Measurements from ENCODE around the gene F2RL3.

DNA sequence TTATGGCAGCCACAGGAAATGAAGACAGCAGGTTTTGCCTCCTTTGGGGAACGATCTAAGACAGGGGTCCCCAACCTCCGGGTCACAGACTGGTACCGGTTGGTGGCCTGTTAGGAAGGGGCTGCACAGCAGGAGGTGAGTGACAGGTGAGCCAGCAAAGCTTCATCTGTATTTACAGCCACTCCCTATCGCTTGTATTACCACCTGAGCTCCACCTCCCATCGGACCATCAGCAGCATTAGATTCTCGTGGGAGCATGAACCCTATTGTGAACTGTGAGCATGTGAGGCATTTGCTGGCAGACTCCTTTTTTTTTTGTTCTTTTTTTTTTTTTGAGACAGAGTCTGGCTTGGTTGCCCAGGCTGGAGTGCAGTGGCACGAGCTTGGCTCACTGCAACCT is 22.2 kb downstream of the F2RL3 start:
- TF ChIP-seq SNAI2 (CRISPR knock-in tag; IDR thresholded peaks at IDR 0.05), result no peak
- no peak for TF ChIP-seq ZFP30 (CRISPR knock-in tag; IDR thresholded peaks at IDR 0.05)
- TF ChIP-seq BACH2 (CRISPR knock-in tag; IDR thresholded peaks at IDR 0.05; ENCODE audit: borderline replicate concordance), result no peak
- TF ChIP-seq, protein P1, sequence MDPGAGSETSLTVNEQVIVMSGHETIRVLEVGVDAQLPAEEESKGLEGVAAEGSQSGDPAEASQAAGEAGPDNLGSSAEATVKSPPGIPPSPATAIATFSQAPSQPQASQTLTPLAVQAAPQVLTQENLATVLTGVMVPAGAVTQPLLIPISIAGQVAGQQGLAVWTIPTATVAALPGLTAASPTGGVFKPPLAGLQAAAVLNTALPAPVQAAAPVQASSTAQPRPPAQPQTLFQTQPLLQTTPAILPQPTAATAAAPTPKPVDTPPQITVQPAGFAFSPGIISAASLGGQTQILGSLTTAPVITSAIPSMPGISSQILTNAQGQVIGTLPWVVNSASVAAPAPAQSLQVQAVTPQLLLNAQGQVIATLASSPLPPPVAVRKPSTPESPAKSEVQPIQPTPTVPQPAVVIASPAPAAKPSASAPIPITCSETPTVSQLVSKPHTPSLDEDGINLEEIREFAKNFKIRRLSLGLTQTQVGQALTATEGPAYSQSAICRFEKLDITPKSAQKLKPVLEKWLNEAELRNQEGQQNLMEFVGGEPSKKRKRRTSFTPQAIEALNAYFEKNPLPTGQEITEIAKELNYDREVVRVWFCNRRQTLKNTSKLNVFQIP (CRISPR knock-in tag; IDR thresholded peaks at IDR 0.05; ENCODE audit: borderline replicate concordance, low read depth), result no peak
- TF ChIP-seq, protein P2, sequence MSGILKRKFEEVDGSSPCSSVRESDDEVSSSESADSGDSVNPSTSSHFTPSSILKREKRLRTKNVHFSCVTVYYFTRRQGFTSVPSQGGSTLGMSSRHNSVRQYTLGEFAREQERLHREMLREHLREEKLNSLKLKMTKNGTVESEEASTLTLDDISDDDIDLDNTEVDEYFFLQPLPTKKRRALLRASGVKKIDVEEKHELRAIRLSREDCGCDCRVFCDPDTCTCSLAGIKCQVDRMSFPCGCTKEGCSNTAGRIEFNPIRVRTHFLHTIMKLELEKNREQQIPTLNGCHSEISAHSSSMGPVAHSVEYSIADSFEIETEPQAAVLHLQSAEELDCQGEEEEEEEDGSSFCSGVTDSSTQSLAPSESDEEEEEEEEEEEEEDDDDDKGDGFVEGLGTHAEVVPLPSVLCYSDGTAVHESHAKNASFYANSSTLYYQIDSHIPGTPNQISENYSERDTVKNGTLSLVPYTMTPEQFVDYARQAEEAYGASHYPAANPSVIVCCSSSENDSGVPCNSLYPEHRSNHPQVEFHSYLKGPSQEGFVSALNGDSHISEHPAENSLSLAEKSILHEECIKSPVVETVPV (CRISPR knock-in tag; IDR thresholded peaks at IDR 0.05), result no peak
- TF ChIP-seq ZFP3 (CRISPR knock-in tag; IDR thresholded peaks at IDR 0.05), result no peak

Measured in SK-N-SH treated with all-trans-retinoic acid at 6 μM for 48 hours (cell line).